OCI-LY1 (cell line): ENCODE results near the gene RAB6B.

ENCODE experiments used
- H2AFZ ChIP-seq: fragments of 200-600 bp; sonication (generic), shearing (Covaris generic); 2 replicates; pipeline ENCODE4 v1.6.0; 2014; ENCODE audit warnings: antibody characterized with exemption, mild to moderate bottlenecking, low read length
- H3F3A ChIP-seq: fragments of 200-600 bp; sonication (generic), shearing (Covaris generic); 2 replicates; pipeline ENCODE4 v1.6.0; 2014; ENCODE audit warnings: mild to moderate bottlenecking, antibody characterized with exemption, low read length, moderate library complexity; ENCODE audit not compliant: insufficient read depth
- H3K27ac ChIP-seq: fragments of 200-600 bp; sonication (generic); 2 replicates; pipeline ENCODE4 v1.5.1; 2014; ENCODE audit warnings: low read length, mixed run types, mild to moderate bottlenecking, low read depth; ENCODE audit not compliant: poor library complexity, severe bottlenecking
- H3K27me3 ChIP-seq: fragments of 200-600 bp; sonication (generic); 2 replicates; pipeline ENCODE4 v1.6.0; 2014; ENCODE audit warnings: antibody characterized with exemption, mild to moderate bottlenecking, low read length, moderate library complexity; ENCODE audit not compliant: insufficient read depth
- H3K36me3 ChIP-seq: fragments of 200-600 bp; sonication (generic); 2 replicates; pipeline ENCODE4 v1.6.1; 2014; ENCODE audit warnings: mild to moderate bottlenecking, antibody characterized with exemption, low read length, moderate library complexity, mixed read lengths; ENCODE audit not compliant: insufficient read depth
- H3K4me1 ChIP-seq: fragments of 200-600 bp; sonication (generic); 2 replicates; pipeline ENCODE4 v1.5.1; 2014; ENCODE audit warnings: mild to moderate bottlenecking, low read length, moderate library complexity; ENCODE audit not compliant: insufficient read depth, severe bottlenecking
- H3K4me2 ChIP-seq: fragments of 200-600 bp; sonication (generic), shearing (Covaris generic); 2 replicates; pipeline ENCODE4 v1.6.1; 2014; ENCODE audit warnings: low read length
- H3K4me3 ChIP-seq: fragments of 200-600 bp; sonication (generic); 2 replicates; pipeline ENCODE4 v1.5.1; 2014; ENCODE audit warnings: low read length, low read depth, mild to moderate bottlenecking, mixed read lengths; ENCODE audit not compliant: poor library complexity, severe bottlenecking
- H3K79me2 ChIP-seq: fragments of 200-600 bp; shearing (Covaris generic); 2 replicates; pipeline ENCODE4 v1.6.1; 2016; ENCODE audit warnings: mixed run types, low read length, mixed read lengths; ENCODE audit not compliant: insufficient read depth
- H3K9ac ChIP-seq: fragments of 200-600 bp; sonication (generic), shearing (Covaris generic); 2 replicates; pipeline ENCODE4 v1.6.1; 2014; ENCODE audit warnings: mild to moderate bottlenecking, low read length, mixed read lengths
- H3K9me2 ChIP-seq: fragments of 200-600 bp; sonication (generic), shearing (Covaris generic); 2 replicates; pipeline ENCODE4 v1.6.1; 2014; ENCODE audit warnings: low read depth, mild to moderate bottlenecking, low read length, mixed read lengths
- H3K9me3 ChIP-seq: fragments of 200-600 bp; shearing (Covaris generic); 2 replicates; pipeline ENCODE4 v1.6.1; 2014; ENCODE audit warnings: low read length, mixed read lengths
- H4K20me1 ChIP-seq: fragments of 200-600 bp; sonication (generic), shearing (Covaris generic); 2 replicates; pipeline ENCODE4 v1.6.0; 2016; ENCODE audit warnings: mild to moderate bottlenecking, low read length; ENCODE audit not compliant: insufficient read depth
- CTCF ChIP-seq: fragments of 200-600 bp; sonication (generic), shearing (Covaris generic); IDR thresholded peaks from 2 replicates; pipeline ENCODE4 v1.5.1; 2017; ENCODE audit warnings: mild to moderate bottlenecking, antibody characterized with exemption, low read length, moderate library complexity, mixed read lengths
- EZH2 ChIP-seq: fragments of 200-600 bp; sonication (generic), shearing (Covaris generic); IDR thresholded peaks from 2 replicates; pipeline ENCODE4 v1.8.0; 2017; ENCODE audit warnings: borderline replicate concordance, mixed run types, mild to moderate bottlenecking, antibody characterized with exemption, low read length, moderate library complexity, mixed read lengths

RAB6B gene

GRCh38 chr3:133928903-133929607 lies 33.4 kb upstream of the RAB6B start:
- no peak overlapping the region for H3K4me2 ChIP-seq
- no peak overlapping the region for H3K27ac ChIP-seq

GRCh38 chr3:133928136-133928893 lies 32.6 kb upstream of the RAB6B start:
- Histone ChIP-seq H3K27me3 (0 out of 2 replicates have a peak, but pooled peaks cover 7% of the 10 kb centered on the region), H3K4me1 (peaks cover 5% of the 10 kb centered on the region), H3K36me3 (no peaks in the 10 kb centered on the region), H3K9me3 (no peaks in the 10 kb centered on the region), H3F3A (no peaks in the 10 kb centered on the region), H4K20me1 (no peaks in the 10 kb centered on the region), H3K79me2 (no peaks in the 10 kb centered on the region), H3K4me3 (peak overlapping the region; percentile 38), H3K9me2 (no peaks in the 10 kb centered on the region), H3K4me2 (peak overlapping the region; percentile 72), H2AFZ (no peak overlapping the region), H3K27ac (no peak overlapping the region), H3K9ac (no peak overlapping the region; the same call in 1 of the 2 replicates)
- TF ChIP-seq EZH2 (no peak), CTCF (no peak)

More at GRCh38 chr3:133928903-133929607, 33.4 kb upstream of the RAB6B start:
- Histone ChIP-seq H3K4me3 (no peak overlapping the region), H3K9ac (no peak overlapping the region), H3K4me1 (peaks cover 5% of the 10 kb centered on the region), H2AFZ (no peak overlapping the region), H3K9me2 (no peaks in the 10 kb centered on the region), H3K27me3 (0 out of 2 replicates have a peak, but pooled peaks cover 7% of the 10 kb centered on the region), H3F3A (no peaks in the 10 kb centered on the region), H3K79me2 (no peaks in the 10 kb centered on the region), H4K20me1 (no peaks in the 10 kb centered on the region), H3K9me3 (no peaks in the 10 kb centered on the region), H3K36me3 (no peaks in the 10 kb centered on the region)
- TF ChIP-seq CTCF (no peak), EZH2 (no peak)

GRCh38 chr3:133927540-133928066 lies 31.9 kb upstream of the RAB6B start:
- Histone ChIP-seq H3K9me2 (no peaks in the 10 kb centered on the region), H2AFZ (no peak overlapping the region), H3K27ac (no peak overlapping the region), H4K20me1 (no peaks in the 10 kb centered on the region), H3K9ac (peak overlapping the region; percentile 32; the same call in 1 of the 2 replicates), H3K4me3 (peak overlapping the region; percentile 52), H3K36me3 (no peaks in the 10 kb centered on the region), H3K4me2 (peak overlapping the region; percentile 72), H3K79me2 (no peaks in the 10 kb centered on the region), H3K9me3 (no peaks in the 10 kb centered on the region), H3K4me1 (peaks cover 5% of the 10 kb centered on the region), H3K27me3 (0 out of 2 replicates have a peak, but pooled peaks cover 7% of the 10 kb centered on the region), H3F3A (no peaks in the 10 kb centered on the region)
- TF ChIP-seq EZH2: no peak
- TF ChIP-seq CTCF: peak; percentile 76
